Keratinocyte (primary cell): ENCODE measurements around the gene MAP1LC3A. TPM values are rescaled to one million over a fixed set of nuclear protein-coding genes. Genes with fewer than 3 reads are reported as not detected.

Source experiments
- DNase-seq: peaks from one replicate; pipeline ENCODE4 v3.0.0-alpha.2; 2011; ENCODE audit warnings: low read depth, missing footprints, low spot score
- FAIRE-seq: peaks from 2 replicates; lab custom pipeline; 2011; peaks lifted over from hg19 to GRCh38; lab: Jason Lieb, UNC
- H2AFZ ChIP-seq: 2 replicates; pipeline ENCODE4 v1.6.0; 2012; ENCODE audit warnings: low read length, control low read depth, inconsistent platforms; ENCODE audit not compliant: control insufficient read depth
- H3K27ac ChIP-seq: 2 replicates; pipeline ENCODE4 v1.5.1; 2011; ENCODE audit warnings: low read length; ENCODE audit not compliant: control insufficient read depth, insufficient read depth
- H3K27me3 ChIP-seq: 3 replicates; pipeline ENCODE4 v1.6.0; 2011; ENCODE audit warnings: low read length; ENCODE audit not compliant: control insufficient read depth, insufficient read depth; ENCODE audit errors: extremely low read depth
- H3K36me3 ChIP-seq, 2 experiments: 2 replicates in 1 of 2; 3 replicates in 1 of 2; pipeline ENCODE4 v1.5.1; 2011; ENCODE audit warnings: low read length in 2 of 2, mild to moderate bottlenecking in 1 of 2; ENCODE audit not compliant: control insufficient read depth in 2 of 2, insufficient read depth in 2 of 2; ENCODE audit errors: extremely low read depth in 1 of 2
- H3K4me1 ChIP-seq: 3 replicates; pipeline ENCODE4 v1.5.1; 2011; ENCODE audit warnings: low read length; ENCODE audit not compliant: control insufficient read depth, insufficient read depth; ENCODE audit errors: extremely low read depth
- H3K4me2 ChIP-seq: 3 replicates; pipeline ENCODE4 v1.6.0; 2011; ENCODE audit warnings: low read depth, low read length; ENCODE audit not compliant: control insufficient read depth, insufficient read depth; ENCODE audit errors: extremely low read depth
- H3K4me3 ChIP-seq, 3 experiments: fragments of 200-600 bp in 1 of 3; sonication (generic) in 1 of 3; 2 replicates in 2 of 3; 3 replicates in 1 of 3; pipeline ENCODE4 v1.5.1; 2011 to 2016; ENCODE audit warnings: low read length in 3 of 3, mild to moderate bottlenecking in 3 of 3, control low read depth in 2 of 3, inconsistent platforms in 1 of 3, low read depth in 1 of 3, mixed read lengths in 1 of 3, mixed run types in 1 of 3, moderate library complexity in 1 of 3; ENCODE audit not compliant: control insufficient read depth in 2 of 3, insufficient read depth in 2 of 3; ENCODE audit errors: extremely low read depth in 1 of 3
- H3K79me2 ChIP-seq: 2 replicates; pipeline ENCODE4 v1.6.0; 2012; ENCODE audit warnings: low read length; ENCODE audit not compliant: control insufficient read depth, insufficient read depth
- H3K9ac ChIP-seq: 3 replicates; pipeline ENCODE4 v1.6.0; 2011; ENCODE audit warnings: low read length; ENCODE audit not compliant: control insufficient read depth, insufficient read depth; ENCODE audit errors: extremely low read depth
- H3K9me1 ChIP-seq: 3 replicates; pipeline ENCODE4 v1.6.0; 2011; ENCODE audit warnings: low read length; ENCODE audit not compliant: control insufficient read depth, insufficient read depth; ENCODE audit errors: extremely low read depth
- H3K9me3 ChIP-seq: 2 replicates; pipeline ENCODE4 v1.5.1; 2012; ENCODE audit warnings: low read depth, low read length; ENCODE audit not compliant: control insufficient read depth
- H4K20me1 ChIP-seq: 3 replicates; pipeline ENCODE4 v1.6.0; 2011; ENCODE audit warnings: low read length; ENCODE audit not compliant: control insufficient read depth, insufficient read depth; ENCODE audit errors: extremely low read depth
- CTCF ChIP-seq, 3 experiments: IDR thresholded peaks in 1 of 3; conservative IDR thresholded peaks in 1 of 3; optimal IDR thresholded peaks in 1 of 3; 2 replicates in 2 of 3; 3 replicates in 1 of 3; pipeline versions ENCODE3 to v1.5.1; 2011; ENCODE audit warnings: low read length in 3 of 3, mild to moderate bottlenecking in 3 of 3, moderate library complexity in 2 of 3, control low read depth in 1 of 3, inconsistent platforms in 1 of 3; ENCODE audit not compliant: insufficient read depth in 2 of 3; ENCODE audit errors: extremely low read depth in 1 of 3
- EZH2 ChIP-seq: IDR thresholded peaks from one replicate; pipeline ENCODE4 v1.6.1; 2012; ENCODE audit warnings: inconsistent platforms, mild to moderate bottlenecking, low read length, moderate library complexity
- dilution Hi-C: fragments of 300-500 bp; cut with MboI; formaldehyde crosslinking; loops from one replicate; pipeline ENCODE4 v1.7.0; 2020; ENCODE audit warnings: low sequenced_read_pairs; ENCODE audit not compliant: extremely low pct_ligation_motif_present
- polyA plus RNA-seq, 5 experiments: library from polyadenylated mRNA; depleted of rRNA in 3 of 5; stranded (reverse) in 3 of 5; stranded (forward) in 1 of 5; unstranded in 1 of 5; fragments of >200 nt; gene quantifications; 1 replicate in 1 of 5; 2 replicates in 3 of 5; 3 replicates in 1 of 5; pipeline versions ENCODE4 v1.2.1 to v1.2.3, GENCODE V29; 2011 to 2012; ENCODE audit warnings: missing spikeins in 2 of 5, low read depth in 1 of 5, low replicate concordance in 1 of 5

MAP1LC3A gene
- polyA plus RNA-seq, 1 donor (not counting 4 experiments of a cell fraction or from before 2014, with no cell fraction given): 1.7 TPM

GRCh38 chr20:34575756-34576155 is 17.2 kb downstream of the MAP1LC3A start:
- Histone ChIP-seq H2AFZ (no peak overlapping the region), H3K27ac (no peak overlapping the region), H3K27me3 (no peaks in the 10 kb centered on the region), H3K9ac (no peak overlapping the region), H3K4me2 (no peak overlapping the region), H3K4me1 (peaks cover 23% of the 10 kb centered on the region), H4K20me1 (no peaks in the 10 kb centered on the region), H3K79me2 (no peaks in the 10 kb centered on the region), H3K9me3 (no peaks in the 10 kb centered on the region), H3K36me3 (peaks cover 4 to 7% of the 10 kb centered on the region in 2 experiments), H3K4me3 (no peak overlapping the region), H3K9me1 (peaks cover 2% of the 10 kb centered on the region)
- no peak for DNase-seq
- FAIRE-seq: no peak
- TF ChIP-seq EZH2: no peak
- no peak for TF ChIP-seq CTCF (optimal IDR thresholded peaks at IDR 0.05 in 1 of 3, IDR thresholded peaks at IDR 0.05 in 1 of 3, conservative IDR thresholded peaks at IDR 0.05 in 1 of 3; ENCODE audit: extremely low read depth in 1 of 3, insufficient read depth in 2 of 3, low read length in 3 of 3)
- dilution Hi-C loops: no loop called here

DNA sequence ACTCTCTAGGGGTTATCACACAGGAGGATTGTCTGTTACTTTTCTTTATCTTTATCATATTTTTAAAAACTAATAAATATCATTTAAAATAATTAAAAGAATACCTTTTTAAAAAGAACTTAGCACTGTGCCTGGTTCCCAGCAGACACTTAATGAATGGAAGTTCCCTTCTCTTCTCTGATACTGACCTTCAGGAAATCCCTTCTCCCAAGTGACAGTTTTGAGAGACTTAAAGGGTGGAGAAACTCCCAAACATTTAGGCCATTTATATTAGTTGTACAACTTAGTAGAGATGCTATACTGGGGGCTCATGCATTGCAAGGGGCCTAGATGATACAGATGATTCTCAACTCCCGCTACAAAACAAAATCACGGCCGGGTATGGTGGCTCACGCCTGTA is 18.5 kb downstream of the MAP1LC3A start:
- Histone ChIP-seq H3K4me2 (no peak overlapping the region), H3K79me2 (no peaks in the 10 kb centered on the region), H3K27ac (no peak overlapping the region), H3K36me3 (peaks cover 4% of the 10 kb centered on the region in 2 experiments), H3K4me3 (no peak overlapping the region), H2AFZ (no peak overlapping the region), H3K9ac (no peak overlapping the region), H3K9me1 (peaks cover 2% of the 10 kb centered on the region), H3K27me3 (no peaks in the 10 kb centered on the region), H3K9me3 (no peaks in the 10 kb centered on the region), H4K20me1 (no peaks in the 10 kb centered on the region), H3K4me1 (peaks cover 23% of the 10 kb centered on the region)
- FAIRE-seq (no peak), DNase-seq (no peak)
- dilution Hi-C loops: no loop called here
- TF ChIP-seq CTCF (optimal IDR thresholded peaks at IDR 0.05 in 1 of 3, IDR thresholded peaks at IDR 0.05 in 1 of 3, conservative IDR thresholded peaks at IDR 0.05 in 1 of 3; ENCODE audit: extremely low read depth in 1 of 3, insufficient read depth in 2 of 3, low read length in 3 of 3) (no peak), EZH2 (no peak)
